Fibroblast of skin of right quadriceps (primary cell): ENCODE results near the gene FRMD4B.

Experiments
- DNase-seq: peaks from one replicate; pipeline ENCODE4 v3.0.0-alpha.2; 2013

Gene FRMD4B

DNA sequence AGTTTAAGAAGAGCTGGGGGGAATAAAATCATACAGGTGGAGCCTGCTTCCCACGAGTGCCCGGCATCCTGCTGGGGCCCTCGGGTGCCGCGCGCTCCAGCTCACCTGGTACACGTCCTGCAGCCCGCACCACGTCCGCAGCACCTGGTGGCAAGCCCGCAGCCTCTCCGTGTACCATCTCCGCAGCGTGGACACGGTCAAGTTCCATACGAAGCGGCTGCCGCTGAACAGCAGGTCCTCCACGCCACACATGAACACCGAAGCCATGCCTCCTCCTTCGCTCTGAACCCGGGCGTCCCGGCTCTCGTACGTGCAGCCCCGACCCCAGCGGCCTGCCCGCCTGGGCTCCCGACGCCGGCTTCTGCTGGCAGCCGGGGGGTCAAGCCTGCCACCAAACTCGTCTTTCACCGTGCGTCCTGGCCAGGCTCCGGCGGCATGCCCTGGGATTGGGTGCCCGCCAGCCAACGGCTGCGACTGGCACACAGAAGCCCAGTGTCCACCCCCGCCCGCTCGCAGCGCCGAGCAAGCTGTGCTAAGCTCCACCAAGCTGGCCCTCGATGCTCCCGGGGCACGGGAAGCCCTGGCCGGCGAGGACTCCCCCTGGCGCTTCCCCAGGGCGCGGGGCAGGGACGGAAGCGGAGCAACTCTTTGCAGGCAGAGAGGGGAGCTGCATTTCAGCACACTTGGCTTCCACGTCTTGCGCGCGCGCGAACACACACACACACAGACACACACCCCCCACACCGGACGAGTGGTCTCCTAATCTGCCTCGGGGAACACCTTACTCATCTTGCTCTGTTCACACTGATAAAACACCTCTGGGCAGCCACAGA lies at the start of gene FRMD4B:
FRMD4B (minus strand) TSS at position 366 of the 833 bp plus-strand sequence; CDS start at position 267, 99 bp downstream.
- peak; percentile 24 for DNase-seq

- DNase-seq, result peak; percentile 56
Measured at GRCh38 chr3:69433969-69434325, 48.1 kb upstream of the FRMD4B start.

- peak; percentile 58 for DNase-seq
Measured at GRCh38 chr3:69433121-69433968, 47.5 kb upstream of the FRMD4B start.

DNA sequence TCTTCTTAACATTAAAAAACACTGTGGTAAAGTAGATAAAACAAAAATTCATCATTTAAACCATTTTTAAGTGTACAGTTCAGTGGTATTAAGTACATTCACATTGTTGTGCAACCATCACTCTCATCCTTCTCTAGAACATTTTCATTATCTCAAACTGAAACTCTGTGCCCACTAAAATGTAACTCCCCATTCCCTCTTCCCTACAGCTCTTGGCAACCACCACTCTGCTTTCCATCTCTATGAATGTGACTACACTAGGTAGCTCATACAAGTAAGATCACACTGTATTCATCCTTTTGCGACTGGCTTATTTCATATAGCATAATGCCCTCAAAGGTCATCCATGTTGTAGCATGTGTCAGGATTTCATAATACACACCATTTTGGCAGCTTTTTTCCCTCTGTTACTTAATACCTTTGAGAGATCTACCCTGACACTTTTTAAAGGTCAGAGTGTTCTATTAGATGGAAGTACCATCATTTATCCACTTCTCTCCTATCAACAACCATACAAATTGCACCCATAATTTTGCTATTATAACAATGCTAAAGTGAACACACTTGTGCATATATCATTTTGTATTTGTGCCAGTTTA lies 42.9 kb upstream of the FRMD4B start:
- no peak for DNase-seq

DNA sequence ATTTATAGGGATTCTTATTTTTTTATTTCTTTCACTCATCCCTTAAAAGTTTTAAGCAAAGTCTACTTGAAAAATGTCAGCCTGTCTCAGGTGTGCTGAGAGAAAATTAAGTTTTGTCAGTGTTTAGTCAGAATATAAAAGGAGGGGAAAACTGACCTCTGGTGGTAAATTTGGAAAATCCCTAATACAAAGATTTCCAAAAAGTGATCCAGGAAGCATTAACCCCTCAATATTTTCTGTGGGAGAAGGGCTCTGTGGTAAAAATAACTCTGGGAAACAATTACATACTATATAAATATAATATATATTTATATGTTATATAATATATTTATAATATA lies 41.0 kb upstream of the FRMD4B start:
- DNase-seq, result no peak

GRCh38 chr3:69426291-69426966 lies 40.5 kb upstream of the FRMD4B start:
- DNase-seq, result no peak

DNA sequence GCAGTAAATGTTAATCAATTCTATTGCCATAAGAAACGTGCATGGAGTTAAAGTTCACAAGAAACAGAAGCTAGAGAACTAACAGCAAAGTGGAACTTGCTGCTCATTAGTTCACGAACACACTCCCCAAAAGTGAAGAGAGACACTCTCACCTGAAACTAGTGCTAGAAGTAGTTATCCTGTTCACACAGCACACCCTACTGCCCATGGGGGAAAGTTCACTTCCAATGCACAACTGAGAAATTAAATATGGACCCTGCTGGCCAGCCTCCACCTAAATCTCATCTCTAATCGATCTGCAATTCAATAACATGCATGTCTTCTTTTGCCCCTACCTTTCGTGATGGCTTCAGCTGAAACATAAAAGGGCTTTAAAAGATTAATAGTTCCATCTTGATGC lies 39.4 kb upstream of the FRMD4B start:
- DNase-seq, result peak; percentile 34

DNA sequence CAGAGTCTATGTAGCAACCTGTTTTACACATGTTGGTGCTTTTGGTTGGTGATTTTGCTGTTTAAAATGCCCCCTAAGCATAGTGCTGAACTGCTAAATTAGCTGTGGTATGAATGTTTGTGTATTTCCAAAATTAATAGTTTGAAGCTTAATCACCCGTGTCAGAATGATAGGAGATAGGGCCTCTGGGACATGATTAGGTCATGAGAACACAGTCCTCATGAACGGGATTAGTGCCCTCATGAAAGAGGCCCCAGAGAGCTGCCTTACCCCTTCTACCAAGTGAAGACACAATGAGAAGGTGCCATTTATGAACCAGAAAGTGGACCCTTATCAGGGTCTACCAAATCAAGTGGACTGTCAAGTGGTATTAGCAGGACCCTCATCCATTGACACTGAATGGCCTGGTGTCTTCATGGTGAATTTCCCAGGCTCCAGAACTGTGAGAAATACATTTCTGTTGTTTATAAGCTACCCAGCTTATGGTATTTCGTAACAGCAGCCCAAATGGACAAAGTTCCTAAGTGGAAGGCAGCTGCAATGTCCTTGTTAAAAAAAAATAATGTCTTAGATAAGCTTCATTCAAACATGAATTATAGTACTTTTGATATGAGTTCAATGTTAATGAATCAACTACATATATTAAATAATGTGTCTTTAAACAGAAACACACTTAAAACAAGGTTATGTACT lies 37.7 kb upstream of the FRMD4B start:
- DNase-seq, result no peak

GRCh38 chr3:69422751-69423150 lies 36.9 kb upstream of the FRMD4B start:
- peak; percentile 75 for DNase-seq

DNA sequence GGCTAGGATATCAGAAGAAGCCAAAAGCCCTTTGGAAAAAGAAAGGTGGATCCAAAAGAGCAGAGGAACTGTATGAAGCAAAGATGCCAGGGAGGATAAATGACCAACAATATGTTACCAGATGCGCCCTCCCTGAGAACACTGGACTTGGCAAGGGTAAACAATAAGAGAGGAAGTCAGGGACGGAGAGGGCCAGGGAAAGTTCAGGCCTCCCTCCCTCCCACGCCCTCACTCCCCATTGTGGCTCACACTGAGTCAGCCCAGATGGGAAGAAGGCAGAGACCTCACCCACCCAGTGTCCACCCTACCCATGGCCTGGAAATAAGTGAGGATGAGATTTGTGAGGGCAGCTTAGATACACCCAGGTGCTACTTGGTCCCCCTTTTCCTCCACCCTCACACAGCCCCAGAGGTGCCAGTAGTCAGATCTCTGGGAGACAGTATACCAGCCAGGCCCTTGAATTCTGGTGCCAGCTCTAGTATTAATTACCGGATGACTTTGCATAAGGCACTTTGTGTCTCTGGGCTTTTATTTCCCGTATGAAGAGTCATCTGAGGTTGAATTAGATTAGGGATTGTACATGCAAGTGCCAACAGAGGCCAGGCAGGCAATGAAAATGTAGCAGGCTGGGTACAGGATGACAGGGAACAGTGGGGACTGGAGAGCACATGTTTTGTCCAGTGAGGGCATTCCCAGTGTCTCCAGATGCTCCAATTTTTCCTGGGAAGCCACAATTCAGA lies 35.1 kb upstream of the FRMD4B start:
- no peak for DNase-seq

- no peak for DNase-seq
Measured at GRCh38 chr3:69419276-69419675, 33.4 kb upstream of the FRMD4B start.

- no peak for DNase-seq
Measured at GRCh38 chr3:69417541-69418078, 31.7 kb upstream of the FRMD4B start.

DNA sequence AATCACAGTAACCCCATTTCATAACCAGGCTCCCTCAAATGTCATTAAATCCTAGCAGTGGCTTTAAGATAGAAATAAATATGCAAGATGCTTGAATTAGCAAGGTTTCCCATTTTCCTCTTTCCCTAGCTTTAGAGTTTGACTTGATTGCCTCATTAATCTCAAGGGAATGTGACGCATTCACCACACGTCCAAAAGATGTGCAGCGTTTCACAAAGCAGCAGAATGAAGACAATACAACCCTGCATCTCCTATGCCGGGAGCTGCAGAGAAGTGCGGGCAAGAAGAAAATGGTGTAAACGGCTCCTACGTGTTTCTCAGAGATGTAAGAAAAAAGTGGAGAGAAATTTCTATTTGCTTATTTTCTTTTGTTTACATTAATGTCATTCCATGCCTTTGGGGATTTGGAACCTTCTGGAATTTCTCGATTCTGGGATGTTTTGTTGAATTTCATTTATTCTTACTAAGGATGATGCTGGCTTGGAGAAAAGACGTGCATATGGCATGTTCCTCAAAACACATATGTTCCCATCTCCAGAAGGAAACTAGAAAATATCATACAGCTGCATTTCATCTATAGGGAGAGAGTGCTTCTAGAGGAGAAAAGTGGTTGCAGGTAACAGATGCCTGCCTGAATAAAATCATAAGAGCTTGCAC lies 27.8 kb upstream of the FRMD4B start:
- DNase-seq, result peak; percentile 37

- peak; percentile 85 for DNase-seq
Measured at GRCh38 chr3:69411346-69411745, 25.5 kb upstream of the FRMD4B start.

- peak; percentile 52 for DNase-seq
Measured at GRCh38 chr3:69410301-69410700, 24.4 kb upstream of the FRMD4B start.

GRCh38 chr3:69409831-69410230 lies 23.9 kb upstream of the FRMD4B start:
- DNase-seq, result no peak

DNA sequence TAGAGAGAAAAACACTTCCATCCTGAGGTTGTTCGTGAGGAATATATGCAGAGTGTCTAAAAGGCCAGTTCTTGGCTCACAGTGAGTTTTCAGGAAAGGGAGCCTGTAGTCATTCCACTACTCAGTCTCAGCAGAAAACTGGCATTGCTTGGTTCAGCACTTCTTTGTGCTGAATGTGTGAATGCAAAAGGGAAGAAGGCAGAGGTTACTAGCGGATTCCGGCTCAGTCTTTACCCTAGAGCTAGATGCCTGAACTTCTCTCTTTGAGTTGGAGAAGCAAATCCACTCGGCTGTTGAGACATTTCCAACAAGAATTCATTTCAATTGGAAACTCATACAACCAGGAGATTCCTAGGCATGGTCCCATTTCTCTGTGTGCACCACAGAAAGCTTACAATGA lies 23.1 kb upstream of the FRMD4B start:
- no peak for DNase-seq

GRCh38 chr3:69408542-69408941 lies 22.7 kb upstream of the FRMD4B start:
- no peak for DNase-seq

- DNase-seq, result no peak
Measured at GRCh38 chr3:69407908-69408307, 22.0 kb upstream of the FRMD4B start.

DNA sequence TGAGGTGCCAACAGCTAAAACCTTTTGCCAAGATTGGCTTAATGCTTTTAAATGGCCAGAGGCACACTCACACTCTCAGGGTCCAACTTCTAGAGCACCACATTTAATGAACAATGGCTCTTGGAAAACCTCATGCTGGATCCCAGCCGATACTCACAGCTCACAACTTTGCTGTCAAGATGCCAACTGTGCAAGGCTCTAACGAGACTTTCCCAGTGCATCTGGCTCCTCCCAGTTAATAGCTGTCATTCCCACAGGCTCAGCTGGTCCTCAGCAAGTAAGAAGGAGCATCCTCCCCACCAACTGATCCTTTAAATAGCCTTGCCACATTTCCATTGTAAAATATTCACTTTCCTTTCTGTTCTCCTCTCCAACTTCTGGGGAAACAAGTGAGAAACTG lies 20.3 kb upstream of the FRMD4B start:
- DNase-seq, result peak; percentile 52

DNA sequence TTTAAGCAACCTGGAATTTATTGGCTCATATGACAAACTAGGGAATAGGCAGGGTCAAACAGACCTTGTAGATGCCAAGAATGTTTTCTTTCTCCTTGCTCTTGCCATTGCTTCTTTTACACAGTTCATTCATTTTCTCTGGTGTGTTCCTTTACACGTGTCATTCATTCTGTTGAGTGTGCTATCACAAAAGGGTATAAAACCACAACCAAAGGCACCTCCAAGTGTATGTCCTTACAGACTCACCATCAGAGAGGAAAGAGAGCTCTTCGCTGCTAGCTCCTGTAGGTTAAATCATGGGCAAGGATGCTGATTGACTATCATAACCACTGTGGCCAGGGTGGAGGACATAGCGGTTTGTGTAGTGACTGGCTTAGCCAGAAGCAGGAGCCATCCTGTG lies 19.2 kb upstream of the FRMD4B start:
- DNase-seq, result no peak
